RPMI7951 (cell line): ENCODE measurements around the gene TMEM19. TPM values are rescaled to one million over a fixed set of nuclear protein-coding genes. Genes with fewer than 3 reads are reported as not detected.

Source experiments
- total RNA-seq: library from RNA; depleted of rRNA; stranded (reverse); fragments of >200 nt; shearing (Covaris generic); gene quantifications from 2 replicates; pipeline ENCODE4 v1.2.3, GENCODE V29; 2014; rRNA removed

TMEM19 gene
- total RNA-seq, 1 experiment from 2014 or later, result 49.7 TPM

Other genes with a start within 250 kb of the TMEM19 start
- not detected in 2 replicates for gene LGR5, start 246.3 kb upstream of the TMEM19 start, total RNA-seq
- 7.7 and 12.0 TPM in 2 replicates for gene ZFC3H1, start 22.2 kb upstream of the TMEM19 start, total RNA-seq
- gene THAP2, start 21.8 kb upstream of the TMEM19 start, total RNA-seq, result 5.1 and 7.1 TPM in 2 replicates
- gene RAB21, start 68.8 kb downstream of the TMEM19 start, total RNA-seq, result 5.0 and 17.6 TPM in 2 replicates
- 10.1 and 15.0 TPM in 2 replicates for gene TBC1D15, start 153.7 kb downstream of the TMEM19 start, total RNA-seq